Chondrocyte (in vitro differentiated cells): Measurements from ENCODE around the gene C1orf116. TPM values are rescaled to one million over a fixed set of nuclear protein-coding genes. Genes with fewer than 3 reads are reported as not detected.

Experiments
- DNase-seq: peaks from one replicate; pipeline ENCODE4 v3.0.0; 2021; ENCODE audit warnings: mixed read lengths, low spot score
- H3K27ac Mint-ChIP-seq: one replicate; pipeline ENCODE4 v1.8.0; 2021; ENCODE audit warnings: mild to moderate bottlenecking, moderate library complexity, mixed read lengths; ENCODE audit not compliant: unreplicated experiment
- H3K27me3 Mint-ChIP-seq: 2 replicates; pipeline ENCODE4 v1.8.0; 2021; ENCODE audit warnings: low read depth, mixed read lengths
- H3K36me3 Mint-ChIP-seq: 2 replicates; pipeline ENCODE4 v1.8.0; 2021; ENCODE audit warnings: low read depth, mixed read lengths
- H3K4me1 Mint-ChIP-seq: 2 replicates; pipeline ENCODE4 v1.8.0; 2021; ENCODE audit warnings: low read depth, mild to moderate bottlenecking, mixed read lengths
- H3K4me3 Mint-ChIP-seq: one replicate; pipeline ENCODE4 v1.8.0; 2021; ENCODE audit warnings: mild to moderate bottlenecking, moderate library complexity, mixed read lengths; ENCODE audit not compliant: unreplicated experiment
- H3K9me3 Mint-ChIP-seq: 2 replicates; pipeline ENCODE4 v1.8.0; 2021; ENCODE audit warnings: low read depth, mixed read lengths
- CTCF ChIP-seq: fragments of 200-600 bp; sonication (generic); IDR thresholded peaks from 2 replicates; pipeline ENCODE4 v1.5.0; 2021; ENCODE audit warnings: antibody characterized with exemption, mild to moderate bottlenecking, moderate library complexity
- total RNA-seq: library from RNA; stranded (reverse); gene quantifications from 3 replicates; pipeline ENCODE4 v1.2.1, GENCODE V29; 2021

C1orf116 gene
- total RNA-seq, 1 donor from 2014 or later = 0.07 TPM

- no peak for DNase-seq
- peaks cover 26% of the 10 kb centered on the region for H3K4me1 Mint-ChIP-seq
Measured at GRCh38 chr1:207019661-207020060, 12.9 kb downstream of the C1orf116 start.

GRCh38 chr1:207019161-207019560 lies 13.4 kb downstream of the C1orf116 start:
- H3K36me3 Mint-ChIP-seq = no peaks in the 10 kb centered on the region
- peaks cover 21% of the 10 kb centered on the region for H3K4me1 Mint-ChIP-seq
- no peak overlapping the region for H3K4me3 Mint-ChIP-seq
- no peak overlapping the region for H3K27ac Mint-ChIP-seq
- DNase-seq = no peak
- H3K9me3 Mint-ChIP-seq = no peaks in the 10 kb centered on the region
- peaks cover 8% of the 10 kb centered on the region for H3K27me3 Mint-ChIP-seq
- TF ChIP-seq CTCF = no peak

More at GRCh38 chr1:207019661-207020060, 12.9 kb downstream of the C1orf116 start:
- H3K27me3 Mint-ChIP-seq = peaks cover 4% of the 10 kb centered on the region
- no peak overlapping the region for H3K4me3 Mint-ChIP-seq
- no peaks in the 10 kb centered on the region for H3K36me3 Mint-ChIP-seq
- no peak for TF ChIP-seq CTCF
- H3K9me3 Mint-ChIP-seq = no peaks in the 10 kb centered on the region
- H3K27ac Mint-ChIP-seq = no peak overlapping the region

- Mint-ChIP-seq H3K4me3 (no peak overlapping the region), H3K36me3 (peaks cover 2% of the 10 kb centered on the region), H3K4me1 (peaks cover 17% of the 10 kb centered on the region), H3K27me3 (peaks cover 11% of the 10 kb centered on the region), H3K27ac (no peak overlapping the region), H3K9me3 (no peaks in the 10 kb centered on the region)
- no peak for TF ChIP-seq CTCF
- no peak for DNase-seq
Measured at GRCh38 chr1:207018707-207019106, 13.8 kb downstream of the C1orf116 start.

- Mint-ChIP-seq H3K4me1 (peaks cover 13% of the 10 kb centered on the region), H3K27me3 (peaks cover 18% of the 10 kb centered on the region), H3K4me3 (no peak overlapping the region), H3K36me3 (peaks cover 2% of the 10 kb centered on the region), H3K27ac (no peak overlapping the region), H3K9me3 (no peaks in the 10 kb centered on the region)
- DNase-seq = no peak
- TF ChIP-seq CTCF = no peak
Measured at GRCh38 chr1:207017615-207018559, 14.7 kb downstream of the C1orf116 start.

GRCh38 chr1:207015791-207016190 lies 16.8 kb downstream of the C1orf116 start:
- no peak for TF ChIP-seq CTCF
- H3K9me3 Mint-ChIP-seq = no peaks in the 10 kb centered on the region
- H3K27ac Mint-ChIP-seq = no peak overlapping the region
- H3K36me3 Mint-ChIP-seq = peaks cover 2% of the 10 kb centered on the region
- DNase-seq = no peak
- no peak overlapping the region for H3K4me3 Mint-ChIP-seq
- peaks cover 2% of the 10 kb centered on the region for H3K4me1 Mint-ChIP-seq
- peaks cover 23% of the 10 kb centered on the region for H3K27me3 Mint-ChIP-seq
